ENCODE measurements around the gene DCUN1D3.

Gene DCUN1D3

GRCh38 chr16:20889625-20890275 is 10.4 kb downstream of the DCUN1D3 start:
- Histone ChIP-seq H3K4me2 (peak overlapping the region in 1 of 11 experiments; percentile 33; a peak in 2 of 22 replicates), H3K27me3 (no peaks in the 10 kb centered on the region), H3K9ac (no peak overlapping the region), H3K4me1 (peaks cover 0 to 81% (median 5%) of the 10 kb centered on the region in 10 experiments; a peak in 14 of 20 replicates), H3K9me3 (replicated peaks in 1 of 11) (no peaks in the 10 kb centered on the region), H3K4me3 (no peak overlapping the region), H4K20me1 (peaks cover 5 to 100% (median 60%) of the 10 kb centered on the region in 11 experiments; a peak in 16 of 22 replicates), H3K27ac (no peak overlapping the region), H3K36me3 (peaks cover 32 to 100% (median 89%) of the 10 kb centered on the region in 11 experiments)
- TF ChIP-seq Cebpa-rat (IDR thresholded peaks at IDR 0.05), result no peak

DNA sequence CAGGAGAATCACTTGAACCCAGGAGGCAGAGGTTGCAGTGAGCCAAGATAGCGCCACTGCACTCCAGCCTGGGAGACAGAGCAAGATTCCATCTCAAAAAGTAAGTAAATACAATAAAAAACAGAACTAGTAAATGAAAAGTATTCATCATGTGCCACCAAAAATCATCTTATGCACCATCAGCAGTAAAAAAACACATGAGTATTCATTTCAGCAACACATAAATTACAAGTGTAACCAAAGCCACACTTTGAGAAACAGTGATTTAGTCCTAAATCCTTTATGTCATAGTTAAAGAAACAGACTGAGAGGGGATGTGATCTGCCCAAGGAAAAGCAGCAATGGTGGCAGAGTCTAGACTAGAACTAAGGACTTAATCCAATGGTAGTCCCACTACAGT is 13.0 kb downstream of the DCUN1D3 start:
- no peaks in the 10 kb centered on the region for H3K9me3 ChIP-seq (replicated peaks in 1 of 11)
- peaks cover 8 to 96% (median 81%) of the 10 kb centered on the region in 11 experiments; a peak in 21 of 22 replicates for H3K36me3 ChIP-seq
- H3K27me3 ChIP-seq, result no peaks in the 10 kb centered on the region
- no peak overlapping the region for H3K4me3 ChIP-seq
- no peak for TF ChIP-seq Cebpa-rat (IDR thresholded peaks at IDR 0.05)
- H3K27ac ChIP-seq, result peak overlapping the region in 2 of 11 experiments; percentile 52 to 60; a peak in 3 of 22 replicates
- peak overlapping the region in 3 of 11 experiments; percentile 16 to 67 (median 66); a peak in 5 of 22 replicates for H3K4me2 ChIP-seq
- H3K9ac ChIP-seq, result no peak overlapping the region; a peak in 1 of 22 replicates
- peaks cover 14 to 84% (median 18%) of the 10 kb centered on the region in 10 experiments for H3K4me1 ChIP-seq
- peaks cover 5 to 100% (median 48%) of the 10 kb centered on the region in 11 experiments; a peak in 14 of 22 replicates for H4K20me1 ChIP-seq

DNA sequence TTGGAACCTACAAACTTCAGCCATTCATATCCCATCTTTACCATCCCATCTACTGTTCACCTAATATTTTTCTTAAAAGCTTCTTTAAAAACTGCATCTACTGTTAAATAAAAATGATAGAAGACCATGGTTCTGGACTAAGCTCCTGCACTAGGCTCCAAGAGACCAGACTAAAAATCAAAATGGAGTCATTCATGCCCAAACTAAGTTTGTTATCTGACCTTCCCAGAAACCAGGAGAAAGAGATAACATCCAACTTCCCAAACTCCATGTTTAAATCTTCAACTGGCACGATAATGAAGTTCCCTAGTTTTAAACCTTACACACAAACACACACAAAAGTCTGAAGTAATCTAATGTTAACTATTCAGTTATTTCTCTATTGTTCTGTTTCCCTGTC is 13.8 kb downstream of the DCUN1D3 start:
- H3K36me3 ChIP-seq, result peaks cover 1 to 87% (median 72%) of the 10 kb centered on the region in 11 experiments; a peak in 20 of 22 replicates
- H3K27me3 ChIP-seq, result no peaks in the 10 kb centered on the region
- no peak for TF ChIP-seq Cebpa-rat (IDR thresholded peaks at IDR 0.05)

GRCh38 chr16:20884240-20884556 is 16.0 kb downstream of the DCUN1D3 start:
- H3K4me3 ChIP-seq, result no peak overlapping the region
- H3K4me2 ChIP-seq, result peak overlapping the region; percentile 1 to 54 (median 37); a peak in 20 of 22 replicates
- peaks cover 0 to 66% (median 51%) of the 10 kb centered on the region in 11 experiments; a peak in 20 of 22 replicates for H3K36me3 ChIP-seq
- peak overlapping the region in 1 of 11 experiments; percentile 9; a peak in 2 of 22 replicates for H3K9ac ChIP-seq
- peak overlapping the region in 9 of 11 experiments; percentile 21 to 56 (median 37); a peak in 10 of 22 replicates for H3K27ac ChIP-seq
- peaks cover 0 to 100% (median 30%) of the 10 kb centered on the region in 11 experiments; a peak in 12 of 22 replicates for H4K20me1 ChIP-seq
- TF ChIP-seq Cebpa-rat (IDR thresholded peaks at IDR 0.05), result peak in 4 of 11 experiments; percentile 19 to 66 (median 42); a peak in 5 of 22 replicates
- H3K27me3 ChIP-seq, result no peaks in the 10 kb centered on the region
- H3K9me3 ChIP-seq (replicated peaks in 1 of 11), result no peaks in the 10 kb centered on the region
- H3K4me1 ChIP-seq, result peaks cover 22 to 100% (median 38%) of the 10 kb centered on the region in 10 experiments

More for the DNA sequence above, 13.8 kb downstream of the DCUN1D3 start:
- peaks cover 14 to 91% (median 23%) of the 10 kb centered on the region in 10 experiments for H3K4me1 ChIP-seq
- H3K4me3 ChIP-seq, result no peak overlapping the region
- H3K4me2 ChIP-seq, result peak overlapping the region in 2 of 11 experiments; percentile 66 to 67; a peak in 3 of 22 replicates
- H3K9me3 ChIP-seq (replicated peaks in 1 of 11), result no peaks in the 10 kb centered on the region
- H3K9ac ChIP-seq, result no peak overlapping the region
- H3K27ac ChIP-seq, result peak overlapping the region in 1 of 11 experiments; percentile 52; a peak in 1 of 22 replicates
- H4K20me1 ChIP-seq, result peaks cover 0 to 100% (median 45%) of the 10 kb centered on the region in 11 experiments; a peak in 14 of 22 replicates

DNA sequence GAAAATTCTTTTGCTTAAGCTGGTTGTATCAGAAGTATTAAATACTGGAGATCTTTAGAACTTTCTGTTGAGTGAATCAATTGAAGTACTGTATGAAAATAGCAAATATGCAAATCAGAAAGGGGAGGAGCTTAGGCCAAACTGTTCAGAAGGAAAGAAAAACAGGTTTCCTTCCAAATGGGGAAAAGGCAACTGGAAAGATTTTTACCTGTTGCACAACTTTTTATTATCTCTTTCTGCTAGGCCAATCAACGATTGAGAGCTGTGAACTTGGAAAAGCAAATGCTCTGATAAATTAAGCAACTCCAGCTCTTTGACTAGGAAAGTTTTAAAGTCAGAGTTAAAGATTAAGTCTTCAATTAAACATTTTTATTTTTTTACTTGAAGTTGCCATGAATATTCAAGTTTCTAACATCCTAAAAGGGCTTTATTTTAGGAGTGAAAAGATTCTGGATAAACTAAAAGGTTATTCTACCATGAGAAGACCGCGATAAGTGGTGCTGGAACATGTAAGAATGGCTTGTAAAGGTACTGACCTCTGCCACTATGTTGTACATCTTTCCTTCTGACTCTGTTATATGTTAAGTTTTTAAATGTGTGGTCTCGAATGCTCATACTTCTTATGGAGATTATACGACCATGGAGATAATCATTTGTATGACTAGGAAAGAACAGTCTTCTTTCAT is 16.5 kb downstream of the DCUN1D3 start:
- H3K27me3 ChIP-seq, result no peaks in the 10 kb centered on the region
- H3K4me1 ChIP-seq, result peaks cover 27 to 100% (median 43%) of the 10 kb centered on the region in 10 experiments
- peaks cover 0 to 63% (median 48%) of the 10 kb centered on the region in 11 experiments; a peak in 20 of 22 replicates for H3K36me3 ChIP-seq
- no peak overlapping the region for H3K4me3 ChIP-seq
- H3K9ac ChIP-seq, result peak overlapping the region in 2 of 11 experiments; percentile 9 to 26; a peak in 2 of 22 replicates
- no peak for TF ChIP-seq Cebpa-rat (IDR thresholded peaks at IDR 0.05)
- H4K20me1 ChIP-seq, result peaks cover 0 to 100% (median 35%) of the 10 kb centered on the region in 11 experiments; a peak in 12 of 22 replicates
- H3K4me2 ChIP-seq, result peak overlapping the region; percentile 1 to 54 (median 37); a peak in 19 of 22 replicates
- peak overlapping the region in 9 of 11 experiments; percentile 2 to 56 (median 38); a peak in 14 of 22 replicates for H3K27ac ChIP-seq
- no peaks in the 10 kb centered on the region for H3K9me3 ChIP-seq (replicated peaks in 1 of 11)

GRCh38 chr16:20881503-20881878 is 18.7 kb downstream of the DCUN1D3 start:
- no peaks in the 10 kb centered on the region for H3K27me3 ChIP-seq
- peak overlapping the region in 5 of 11 experiments; percentile 12 to 88 (median 76); a peak in 9 of 22 replicates for H3K4me2 ChIP-seq
- no peak for TF ChIP-seq Cebpa-rat (IDR thresholded peaks at IDR 0.05)
- no peak overlapping the region for H3K4me3 ChIP-seq
- H3K4me1 ChIP-seq, result peaks cover 31 to 98% (median 54%) of the 10 kb centered on the region in 10 experiments
- H4K20me1 ChIP-seq, result peaks cover 0 to 100% (median 31%) of the 10 kb centered on the region in 11 experiments; a peak in 10 of 22 replicates
- no peak overlapping the region for H3K9ac ChIP-seq
- H3K36me3 ChIP-seq, result peaks cover 0 to 62% (median 48%) of the 10 kb centered on the region in 11 experiments; a peak in 18 of 22 replicates
- 0 out of 22 replicates have a peak, but pooled peaks cover 0 to 4% (median 0%) of the 10 kb centered on the region in 11 experiments for H3K9me3 ChIP-seq (replicated peaks in 1 of 11)
- peak overlapping the region in 4 of 11 experiments; percentile 13 to 30 (median 24); a peak in 2 of 22 replicates for H3K27ac ChIP-seq

GRCh38 chr16:20880867-20881502 is 19.2 kb downstream of the DCUN1D3 start:
- no peak for TF ChIP-seq Cebpa-rat (IDR thresholded peaks at IDR 0.05)
- peaks cover 0 to 62% (median 46%) of the 10 kb centered on the region in 11 experiments; a peak in 18 of 22 replicates for H3K36me3 ChIP-seq
- H3K4me2 ChIP-seq, result peak overlapping the region in 4 of 11 experiments; percentile 66 to 88 (median 76); a peak in 7 of 22 replicates
- H3K27me3 ChIP-seq, result no peaks in the 10 kb centered on the region
- H3K9me3 ChIP-seq (replicated peaks in 1 of 11), result 0 out of 22 replicates have a peak, but pooled peaks cover 0 to 5% (median 0%) of the 10 kb centered on the region in 11 experiments
- no peak overlapping the region for H3K4me3 ChIP-seq
- peaks cover 0 to 100% (median 31%) of the 10 kb centered on the region in 11 experiments; a peak in 10 of 22 replicates for H4K20me1 ChIP-seq
- peak overlapping the region in 2 of 11 experiments; percentile 6 to 13; a peak in 2 of 22 replicates for H3K27ac ChIP-seq
- no peak overlapping the region for H3K9ac ChIP-seq
- peaks cover 31 to 98% (median 54%) of the 10 kb centered on the region in 10 experiments for H3K4me1 ChIP-seq

All from BLaER1 treated with 17β-estradiol and CSF1 and Interleukin-3, amounts not matched to agents 10 nM and 100 nM (cell line).